CD4-positive, alpha-beta memory T cell (primary cell): Measurements from ENCODE around the gene ABCE1. TPM values are rescaled to one million over a fixed set of nuclear protein-coding genes. Genes with fewer than 3 reads are reported as not detected.

ENCODE experiments used
- CTCF ChIA-PET: fragments of 350-600 bp; sonication (Branson Sonifier 250); formaldehyde crosslinking; loops from one replicate; lab custom pipeline; 2021; ENCODE audit warnings: inconsistent platforms; ENCODE audit not compliant: partially characterized antibody; lab: Charles Lee
- POLR2A ChIA-PET: fragments of 350-600 bp; sonication (Branson Sonifier 250); formaldehyde crosslinking; loops from one replicate; lab custom pipeline; 2021; ENCODE audit not compliant: partially characterized antibody; lab: Charles Lee
- DNase-seq, 5 donors: peaks; one replicate each; pipeline versions ENCODE4 v3.0.0 to v3.0.0-alpha.2; 2020 to 2022; ENCODE audit warnings: mixed read lengths in 1 of 5
- H3K27ac ChIP-seq: one replicate; pipeline ENCODE4 v1.7.0; 2013; ENCODE audit warnings: low read depth, low read length
- H3K27me3 ChIP-seq: 2 replicates; pipeline ENCODE4 v1.7.0; 2013; ENCODE audit warnings: mild to moderate bottlenecking, low read length, moderate library complexity; ENCODE audit not compliant: insufficient read depth
- H3K36me3 ChIP-seq: 2 replicates; pipeline ENCODE4 v1.7.0; 2013; ENCODE audit warnings: mild to moderate bottlenecking, low read length, moderate library complexity; ENCODE audit not compliant: insufficient read depth
- H3K4me1 ChIP-seq: 2 replicates; pipeline ENCODE4 v1.7.0; 2013; ENCODE audit warnings: mild to moderate bottlenecking, low read length, moderate library complexity; ENCODE audit not compliant: insufficient read depth
- H3K4me3 ChIP-seq, 2 donors: one replicate each; pipeline ENCODE4 v1.7.0; 2013; ENCODE audit warnings: low read length in 2 of 2, mild to moderate bottlenecking in 1 of 2
- H3K9me3 ChIP-seq, 2 donors: one replicate each; pipeline ENCODE4 v1.7.0; 2013; ENCODE audit warnings: low read length in 2 of 2, control low read depth in 1 of 2; ENCODE audit not compliant: control insufficient read depth in 1 of 2
- H3K27ac Mint-ChIP-seq, 7 donors: one replicate each; pipeline ENCODE4 v1.8.0; 2020 to 2021; ENCODE audit warnings: mixed read lengths in 7 of 7, mild to moderate bottlenecking in 6 of 7, inconsistent platforms in 3 of 7, moderate library complexity in 3 of 7
- H3K27me3 Mint-ChIP-seq, 2 donors: one replicate each; pipeline ENCODE4 v1.8.0; 2020 to 2021; ENCODE audit warnings: mixed read lengths in 2 of 2
- H3K36me3 Mint-ChIP-seq, 2 donors: one replicate each; pipeline ENCODE4 v1.8.0; 2020 to 2021; ENCODE audit warnings: mixed read lengths in 2 of 2, inconsistent platforms in 1 of 2, mild to moderate bottlenecking in 1 of 2
- H3K4me1 Mint-ChIP-seq, 4 donors: one replicate each; pipeline ENCODE4 v1.8.0; 2020 to 2021; ENCODE audit warnings: mixed read lengths in 4 of 4, mild to moderate bottlenecking in 1 of 4
- H3K4me3 Mint-ChIP-seq, 8 donors: one replicate each; pipeline ENCODE4 v1.8.0; 2020 to 2021; ENCODE audit warnings: mixed read lengths in 8 of 8, mild to moderate bottlenecking in 7 of 8, moderate library complexity in 6 of 8, inconsistent platforms in 3 of 8
- H3K9me3 Mint-ChIP-seq, 8 donors: one replicate each; pipeline ENCODE4 v1.8.0; 2020 to 2021; ENCODE audit warnings: mixed read lengths in 8 of 8, mild to moderate bottlenecking in 5 of 8, inconsistent platforms in 3 of 8, moderate library complexity in 1 of 8
- intact Hi-C: fragments of 100-400 bp; cut with micrococcal nuclease; formaldehyde crosslinking; loops from one replicate; pipeline ENCODE4 v1.15.1; 2023
- polyA plus RNA-seq, 2 donors: library from polyadenylated mRNA; unstranded; fragments of 300-500 nt; fragmentation: Illumina TruSeq; gene quantifications; one replicate each; pipeline ENCODE4 v1.2.3, GENCODE V29; 2021
- total RNA-seq, 2 experiments: library from RNA; stranded (reverse); gene quantifications; one replicate each; pipeline ENCODE4 v1.2.3, GENCODE V29; 2021

The ABCE1 gene
- total and polyA plus RNA-seq, 4 experiments from 2014 or later, result 63.8 to 71.4 (median 68.5) TPM

- Histone ChIP-seq H3K4me3 (no peak overlapping the region), H3K9me3 (no peaks in the 10 kb centered on the region), H3K4me1 (peaks cover 64% of the 10 kb centered on the region), H3K27me3 (no peaks in the 10 kb centered on the region), H3K27ac (no peak overlapping the region), H3K36me3 (peaks cover 10% of the 10 kb centered on the region)
- Mint-ChIP-seq H3K36me3 (peaks cover 0 to 24% of the 10 kb centered on the region in 2 donors), H3K27ac (no peak overlapping the region), H3K4me1 (peaks cover 19 to 34% (median 23%) of the 10 kb centered on the region in 4 donors), H3K9me3 (peaks cover 0 to 3% (median 0%) of the 10 kb centered on the region in 8 donors), H3K4me3 (no peak overlapping the region), H3K27me3 (no peaks in the 10 kb centered on the region)
- intact Hi-C loops, result no loop called here
- CTCF ChIA-PET, result interaction anchor here (0.9 kb wide), 1 partner anchor 54 kb away, joined by 3 read pairs; no protein-coding TSS in a partner anchor
- no peak for DNase-seq
- POLR2A ChIA-PET, result interaction anchor here (2.1 kb wide), 1 partner anchor 77 kb away, joined by 8 read pairs; no protein-coding TSS in a partner anchor
Observed at GRCh38 chr4:145101091-145101490, 3.0 kb downstream of the ABCE1 start.

- Mint-ChIP-seq H3K4me1 (peaks cover 10 to 24% (median 20%) of the 10 kb centered on the region in 4 donors), H3K27ac (no peak overlapping the region), H3K9me3 (no peaks in the 10 kb centered on the region), H3K27me3 (no peaks in the 10 kb centered on the region), H3K4me3 (no peak overlapping the region), H3K36me3 (peaks cover 4 to 31% of the 10 kb centered on the region in 2 donors)
- Histone ChIP-seq H3K4me3 (no peak overlapping the region), H3K36me3 (peaks cover 23% of the 10 kb centered on the region), H3K9me3 (no peaks in the 10 kb centered on the region), H3K27me3 (no peaks in the 10 kb centered on the region), H3K4me1 (peaks cover 54% of the 10 kb centered on the region), H3K27ac (no peak overlapping the region)
- ChIA-PET POLR2A (interaction anchor here (2.1 kb wide), 1 partner anchor 76 kb away, joined by 8 read pairs; no protein-coding TSS in a partner anchor), CTCF (interaction anchor here (1.2 kb wide), 1 partner anchor 68 kb away, joined by 4 read pairs; no protein-coding TSS in a partner anchor)
- intact Hi-C loops, result no loop called here
- no peak for DNase-seq
Observed at GRCh38 chr4:145102619-145103018, 4.5 kb downstream of the ABCE1 start.

- Mint-ChIP-seq H3K4me3 (no peak overlapping the region), H3K9me3 (no peaks in the 10 kb centered on the region), H3K4me1 (peaks cover 4 to 21% (median 17%) of the 10 kb centered on the region in 4 donors), H3K27ac (peak overlapping the region in 2 of 7 donors; percentile 10 to 17), H3K36me3 (peaks cover 5 to 30% of the 10 kb centered on the region in 2 donors), H3K27me3 (no peaks in the 10 kb centered on the region)
- intact Hi-C loops, result no loop called here
- H3K9me3 ChIP-seq, result no peaks in the 10 kb centered on the region
- H3K36me3 ChIP-seq, result peaks cover 29% of the 10 kb centered on the region
- CTCF ChIA-PET, result interaction anchor here (0.6 to 1.2 kb wide), 2 partner anchors 67 to 933 kb away, joined by 4 read pairs; no protein-coding TSS in a partner anchor
- POLR2A ChIA-PET, result no interaction called here
- H3K4me1 ChIP-seq, result peaks cover 53% of the 10 kb centered on the region
- no peaks in the 10 kb centered on the region for H3K27me3 ChIP-seq
- no peak for DNase-seq
- no peak overlapping the region for H3K27ac ChIP-seq
- H3K4me3 ChIP-seq, result no peak overlapping the region
Observed at GRCh38 chr4:145103496-145103895, 5.4 kb downstream of the ABCE1 start.

GRCh38 chr4:145107126-145107525 is 9.0 kb downstream of the ABCE1 start:
- Mint-ChIP-seq H3K9me3 (no peaks in the 10 kb centered on the region), H3K36me3 (peaks cover 25 to 47% of the 10 kb centered on the region in 2 donors), H3K27me3 (no peaks in the 10 kb centered on the region), H3K4me1 (peaks cover 0 to 11% (median 5%) of the 10 kb centered on the region in 4 donors), H3K4me3 (no peak overlapping the region), H3K27ac (peak overlapping the region in 2 of 7 donors; percentile 31 to 69)
- Histone ChIP-seq H3K9me3 (no peaks in the 10 kb centered on the region), H3K27ac (no peak overlapping the region), H3K27me3 (no peaks in the 10 kb centered on the region), H3K4me1 (peaks cover 20% of the 10 kb centered on the region), H3K36me3 (peaks cover 56% of the 10 kb centered on the region), H3K4me3 (no peak overlapping the region)
- intact Hi-C loops, result loop anchor here (5.0 kb wide), 1 partner anchor 35 kb away; no protein-coding TSS in a partner anchor
- no peak for DNase-seq
- ChIA-PET CTCF (no interaction called here), POLR2A (no interaction called here)

GRCh38 chr4:145108128-145108527 is 10.0 kb downstream of the ABCE1 start:
- Mint-ChIP-seq H3K4me1 (peaks cover 0 to 11% (median 6%) of the 10 kb centered on the region in 4 donors), H3K9me3 (no peaks in the 10 kb centered on the region), H3K27ac (no peak overlapping the region), H3K4me3 (no peak overlapping the region), H3K27me3 (no peaks in the 10 kb centered on the region), H3K36me3 (peaks cover 35 to 57% of the 10 kb centered on the region in 2 donors)
- no peak for DNase-seq
- no peaks in the 10 kb centered on the region for H3K9me3 ChIP-seq
- POLR2A ChIA-PET, result interaction anchor here (0.9 kb wide), 1 partner anchor 9 kb away, joined by 3 read pairs; no protein-coding TSS in a partner anchor
- CTCF ChIA-PET, result no interaction called here
- no peak overlapping the region for H3K27ac ChIP-seq
- peaks cover 10% of the 10 kb centered on the region for H3K4me1 ChIP-seq
- no peaks in the 10 kb centered on the region for H3K27me3 ChIP-seq
- intact Hi-C loops, result loop anchor here (5.0 kb wide), 1 partner anchor 34 kb away; no protein-coding TSS in a partner anchor
- H3K36me3 ChIP-seq, result peaks cover 65% of the 10 kb centered on the region
- no peak overlapping the region for H3K4me3 ChIP-seq

GRCh38 chr4:145125396-145125795 is 27.3 kb downstream of the ABCE1 start:
- POLR2A ChIA-PET, result interaction anchor here (2.7 kb wide), 1 partner anchor 27 kb away, joined by 15 read pairs; the partner anchor contains the start of genes ABCE1 and ANAPC10
- Histone ChIP-seq H3K27ac (peak overlapping the region; percentile 53), H3K4me3 (no peak overlapping the region), H3K36me3 (peaks cover 39% of the 10 kb centered on the region), H3K4me1 (peaks cover 15% of the 10 kb centered on the region), H3K27me3 (no peaks in the 10 kb centered on the region), H3K9me3 (no peaks in the 10 kb centered on the region)
- peaks cover 45 to 67% of the 10 kb centered on the region in 2 donors for H3K36me3 Mint-ChIP-seq
- CTCF ChIA-PET, result interaction anchor here (1.2 kb wide), 1 partner anchor 27 kb away, joined by 5 read pairs; the partner anchor contains the start of genes ABCE1 and ANAPC10
- no peaks in the 10 kb centered on the region for H3K9me3 Mint-ChIP-seq
- no peak for DNase-seq
- intact Hi-C loops, result no loop called here
- H3K27me3 Mint-ChIP-seq, result no peaks in the 10 kb centered on the region
- peak overlapping the region in 3 of 8 donors; percentile 35 to 82 (median 68) for H3K4me3 Mint-ChIP-seq
- peaks cover 13 to 19% (median 15%) of the 10 kb centered on the region in 4 donors for H3K4me1 Mint-ChIP-seq
- H3K27ac Mint-ChIP-seq, result peak overlapping the region; percentile 81 to 94 (median 89)

GRCh38 chr4:145130130-145130529 is 32.0 kb downstream of the ABCE1 start:
- Mint-ChIP-seq H3K4me3 (no peak overlapping the region), H3K27ac (peak overlapping the region in 5 of 7 donors; percentile 5 to 80 (median 74)), H3K27me3 (no peaks in the 10 kb centered on the region), H3K4me1 (peaks cover 34 to 60% (median 42%) of the 10 kb centered on the region in 4 donors), H3K9me3 (no peaks in the 10 kb centered on the region), H3K36me3 (peaks cover 31 to 51% of the 10 kb centered on the region in 2 donors)
- CTCF ChIA-PET, result interaction anchor here (1.0 kb wide), 1 partner anchor 10 kb away, joined by 3 read pairs; no protein-coding TSS in a partner anchor
- Histone ChIP-seq H3K4me3 (no peak overlapping the region), H3K9me3 (no peaks in the 10 kb centered on the region), H3K4me1 (peaks cover 34% of the 10 kb centered on the region), H3K27ac (no peak overlapping the region), H3K36me3 (peaks cover 5% of the 10 kb centered on the region), H3K27me3 (no peaks in the 10 kb centered on the region)
- POLR2A ChIA-PET, result no interaction called here
- DNase-seq, result no peak
- intact Hi-C loops, result loop anchor here (5.0 kb wide), 1 partner anchor 47 kb away; no protein-coding TSS in a partner anchor
